IMR-90 (cell line): Measurements from ENCODE around the gene BMP8A. TPM values are rescaled to one million over a fixed set of nuclear protein-coding genes. Genes with fewer than 3 reads are reported as not detected.

Source experiments
- ATAC-seq: fragments of 200-7000 bp; cut with Tn5 transposase; 2 replicates; pipeline ENCODE4 v1.9.1; 2020; ENCODE audit warnings: low read depth, mild to moderate bottlenecking, moderate library complexity
- BruUV-seq: library from RNA; stranded (reverse); fragments of 400-500 nt; replicated peaks from 2 replicates; lab custom pipeline; 2021; lab: Mats Ljungman, UMichigan
- CTCF ChIA-PET: fragments of 300-600 bp; formaldehyde crosslinking; extraction: SDS; loops from one replicate; lab custom pipeline; 2021; ENCODE audit warnings: antibody characterized with exemption; lab: Yijun Ruan, JAX
- POLR2A ChIA-PET: fragments of 300-600 bp; sonication (Branson Sonifier 250); formaldehyde crosslinking; loops from one replicate; lab custom pipeline; 2022; ENCODE audit warnings: antibody characterized with exemption; ENCODE audit not compliant: unreplicated experiment; lab: Charles Lee
- DNase-seq: peaks from one replicate; pipeline ENCODE4 v3.0.0; 2013
- H2AFZ ChIP-seq: replicated peaks from 2 replicates; pipeline ENCODE3; 2013; ENCODE audit warnings: low read length, mild to moderate bottlenecking; ENCODE audit not compliant: poor library complexity
- H2AK5ac ChIP-seq: 2 replicates; pipeline ENCODE4 v1.6.1; 2013; ENCODE audit warnings: low read depth, low read length, inconsistent platforms
- H2AK9ac ChIP-seq: replicated peaks from 2 replicates; pipeline ENCODE3; 2013; ENCODE audit warnings: mild to moderate bottlenecking, low read depth, low read length, moderate library complexity; ENCODE audit not compliant: poor library complexity
- H2BK120ac ChIP-seq: 2 replicates; pipeline ENCODE4 v1.6.1; 2013; ENCODE audit warnings: low read depth, low read length, inconsistent platforms
- H2BK15ac ChIP-seq: 3 replicates; pipeline ENCODE4 v1.6.1; 2013; ENCODE audit warnings: low read depth, low read length, inconsistent platforms
- H2BK20ac ChIP-seq: 2 replicates; pipeline ENCODE4 v1.6.1; 2013; ENCODE audit warnings: low read depth, mild to moderate bottlenecking, inconsistent platforms, low read length, moderate library complexity
- H2BK5ac ChIP-seq: 2 replicates; pipeline ENCODE4 v1.6.1; 2013; ENCODE audit warnings: mild to moderate bottlenecking, low read depth, low read length, inconsistent platforms; ENCODE audit not compliant: poor library complexity, severe bottlenecking
- H3K14ac ChIP-seq: replicated peaks from 2 replicates; pipeline ENCODE4 v1.6.1; 2013; ENCODE audit warnings: low read depth, low read length, inconsistent platforms
- H3K18ac ChIP-seq: 2 replicates; pipeline ENCODE4 v1.6.1; 2013; ENCODE audit warnings: low read depth, low read length, control low read depth
- H3K23ac ChIP-seq: 2 replicates; pipeline ENCODE4 v1.6.1; 2013; ENCODE audit warnings: low read depth, low read length, inconsistent platforms
- H3K27ac ChIP-seq: 2 replicates; pipeline ENCODE4 v1.5.1; 2013; ENCODE audit warnings: mild to moderate bottlenecking, control low read depth, low read length; ENCODE audit not compliant: insufficient read depth
- H3K27me3 ChIP-seq: 2 replicates; pipeline ENCODE4 v1.6.1; 2013; ENCODE audit warnings: low read length; ENCODE audit not compliant: control insufficient read depth, insufficient read depth
- H3K36me3 ChIP-seq: 2 replicates; pipeline ENCODE4 v1.6.1; 2013; ENCODE audit warnings: low read length, mixed read lengths; ENCODE audit not compliant: control insufficient read depth, insufficient read depth
- H3K4ac ChIP-seq: 2 replicates; pipeline ENCODE4 v1.6.1; 2013; ENCODE audit warnings: low read depth, low read length, inconsistent platforms
- H3K4me1 ChIP-seq: 2 replicates; pipeline ENCODE4 v1.6.1; 2013; ENCODE audit warnings: low read length, mixed read lengths; ENCODE audit not compliant: control insufficient read depth, insufficient read depth
- H3K4me2 ChIP-seq: 2 replicates; pipeline ENCODE4 v1.6.1; 2013; ENCODE audit warnings: low read depth, mild to moderate bottlenecking, control low read depth, low read length, moderate library complexity
- H3K4me3 ChIP-seq: 2 replicates; pipeline ENCODE4 v1.5.1; 2013; ENCODE audit warnings: low read depth, mild to moderate bottlenecking, control low read depth, low read length, moderate library complexity; ENCODE audit not compliant: insufficient read depth
- H3K56ac ChIP-seq: 2 replicates; pipeline ENCODE4 v1.6.1; 2013; ENCODE audit warnings: low read length, inconsistent platforms; ENCODE audit not compliant: insufficient read depth; ENCODE audit errors: extremely low read depth
- H3K79me1 ChIP-seq, 2 experiments: 2 replicates each; pipeline ENCODE4 v1.6.1; 2013; ENCODE audit warnings: low read length in 2 of 2, inconsistent platforms in 1 of 2, low read depth in 1 of 2
- H3K9ac ChIP-seq: 2 replicates; pipeline ENCODE4 v1.6.1; 2013; ENCODE audit warnings: low read depth, low read length, control low read depth
- H3K9me1 ChIP-seq: 2 replicates; pipeline ENCODE4 v1.6.1; 2013; ENCODE audit warnings: low read length, inconsistent platforms; ENCODE audit not compliant: insufficient read depth
- H3K9me3 ChIP-seq: 2 replicates; pipeline ENCODE4 v1.6.1; 2013; ENCODE audit warnings: low read length; ENCODE audit not compliant: control insufficient read depth, insufficient read depth
- H4K20me1 ChIP-seq: 2 replicates; pipeline ENCODE4 v1.6.1; 2013; ENCODE audit warnings: low read length, inconsistent platforms; ENCODE audit not compliant: insufficient read depth
- H4K5ac ChIP-seq: 2 replicates; pipeline ENCODE4 v1.6.1; 2013; ENCODE audit warnings: mild to moderate bottlenecking, low read depth, low read length, control low read depth
- H4K8ac ChIP-seq, 2 experiments: 2 replicates each; pipeline ENCODE4 v1.6.1; 2013; ENCODE audit warnings: low read depth in 2 of 2, low read length in 2 of 2, control low read depth in 1 of 2, inconsistent platforms in 1 of 2
- H4K91ac ChIP-seq: 2 replicates; pipeline ENCODE4 v1.6.1; 2013; ENCODE audit warnings: low read depth, low read length, inconsistent platforms; ENCODE audit not compliant: insufficient read depth
- BHLHE40 ChIP-seq: fragments of 150-350 bp; IDR thresholded peaks from 2 replicates; pipeline ENCODE4 v1.6.1; 2016; ENCODE audit warnings: mild to moderate bottlenecking, low read depth, low read length
- CEBPB ChIP-seq: IDR thresholded peaks from 2 replicates; pipeline ENCODE4 v1.6.1; 2012; ENCODE audit warnings: low read depth, low read length, improper control_type of control experiment
- CHD1 ChIP-seq: IDR thresholded peaks from 2 replicates; pipeline ENCODE4 v1.6.1; 2012; ENCODE audit warnings: low read depth, low read length, improper control_type of control experiment
- FOS ChIP-seq: fragments of 150-350 bp; IDR thresholded peaks from 2 replicates; pipeline ENCODE4 v1.6.1; 2016; ENCODE audit warnings: low read depth, low read length
- MAFK ChIP-seq: IDR thresholded peaks from 2 replicates; pipeline ENCODE4 v1.6.1; 2012; ENCODE audit warnings: low read depth, low read length, improper control_type of control experiment
- MAZ ChIP-seq: IDR thresholded peaks from 2 replicates; pipeline ENCODE4 v1.6.1; 2012; ENCODE audit warnings: low read depth, mild to moderate bottlenecking, low read length, improper control_type of control experiment, moderate library complexity, borderline replicate concordance
- NFE2L2 ChIP-seq: fragments of 150-350 bp; IDR thresholded peaks from 2 replicates; pipeline ENCODE4 v1.6.1; 2016; ENCODE audit warnings: low read depth, mild to moderate bottlenecking, low read length
- POLR2A ChIP-seq: IDR thresholded peaks from 2 replicates; pipeline ENCODE4 v1.6.1; 2012; ENCODE audit warnings: mild to moderate bottlenecking, low read depth, low read length
- RAD21 ChIP-seq: IDR thresholded peaks from 2 replicates; pipeline ENCODE4 v1.6.1; 2012; ENCODE audit warnings: low read length, improper control_type of control experiment
- RCOR1 ChIP-seq: IDR thresholded peaks from 2 replicates; pipeline ENCODE4 v1.6.1; 2012; ENCODE audit warnings: mild to moderate bottlenecking, low read length, improper control_type of control experiment; ENCODE audit not compliant: insufficient replicate concordance
- RFX5 ChIP-seq: IDR thresholded peaks from 2 replicates; pipeline ENCODE4 v1.8.0; 2012; ENCODE audit warnings: low read depth, mild to moderate bottlenecking, low read length, moderate library complexity
- SMC3 ChIP-seq: fragments of 150-350 bp; IDR thresholded peaks from 2 replicates; pipeline ENCODE4 v1.6.1; 2016; ENCODE audit warnings: low read depth, mild to moderate bottlenecking, antibody characterized with exemption, low read length, moderate library complexity
- WGBS, 2 experiments: methylation state at CpG; one replicate each; pipeline versions ENCODE4 v1.1.5 to v1.1.7; 2013; ENCODE audit warnings: missing lambda C conversion rate in 2 of 2; ENCODE audit not compliant: insufficient read length in 1 of 2; ENCODE audit errors: extremely low coverage in 2 of 2; 5-methylcytosine and 5-hydroxymethylcytosine counted together
- dilution Hi-C: fragments of 300-500 bp; cut with HindIII; formaldehyde crosslinking; loops from one replicate; pipeline ENCODE4 v1.14.3; 2018; ENCODE audit warnings: low sequenced_read_pairs; ENCODE audit not compliant: unreplicated experiment
- in situ Hi-C: fragments of 300-500 bp; cut with MboI; formaldehyde crosslinking; loops from 3 replicates; pipeline ENCODE4 v1.14.3; 2019; ENCODE audit warnings: low sequenced_read_pairs, inconsistent platforms, mixed read lengths
- intact Hi-C: fragments of 100-400 bp; cut with micrococcal nuclease; formaldehyde crosslinking; loops from 2 replicates; pipeline ENCODE4 v1.10.0; 2022
- polyA plus RNA-seq, 3 experiments: library from polyadenylated mRNA; depleted of rRNA; stranded (reverse); fragments of >200 nt; gene quantifications; 2 replicates each; pipeline ENCODE4 v1.2.3, GENCODE V29; 2012; ENCODE audit warnings: low replicate concordance in 1 of 3
- total RNA-seq: library from RNA; depleted of rRNA; stranded (reverse); fragments of >200 nt; gene quantifications from 2 replicates; pipeline ENCODE4 v1.2.3, GENCODE V29; 2012
- TF ChIP-seq, protein P1 (sequence below): fragments of 150-350 bp; IDR thresholded peaks from 2 replicates; pipeline ENCODE4 v1.6.1; 2017; ENCODE audit warnings: mild to moderate bottlenecking, antibody characterized with exemption, low read length, low read depth
- TF ChIP-seq, protein P2 (sequence below): conservative IDR thresholded peaks from 2 replicates; pipeline ENCODE4 v1.5.1; 2012; ENCODE audit warnings: mild to moderate bottlenecking, low read depth, low read length, improper control_type of control experiment
- TF ChIP-seq, protein P3 (sequence below): fragments of 150-350 bp; IDR thresholded peaks from 2 replicates; pipeline ENCODE4 v1.6.1; 2016; ENCODE audit warnings: low read depth, mild to moderate bottlenecking, low read length, moderate library complexity, borderline replicate concordance

The BMP8A gene
- total and polyA plus RNA-seq, 2 of the 4 experiments (the other 2 are of a cell fraction): not detected

GRCh38 chr1:39494671-39495410 is 3.4 kb downstream of the BMP8A start:
- Histone ChIP-seq H2AK9ac (no peak overlapping the region), H3K9me3 (no peaks in the 10 kb centered on the region), H3K36me3 (no peaks in the 10 kb centered on the region), H3K18ac (no peak overlapping the region), H3K4me1 (peaks cover 3% of the 10 kb centered on the region; the same call in 1 of the 2 replicates), H3K9me1 (no peaks in the 10 kb centered on the region), H2AK5ac (no peak overlapping the region; the same call in 1 of the 2 replicates), H2BK120ac (no peak overlapping the region), H2BK5ac (no peak overlapping the region), H4K5ac (no peak overlapping the region), H3K4me3 (no peak overlapping the region), H3K14ac (no peak overlapping the region), H2AFZ (no peak overlapping the region), H3K79me1 (no peaks in the 10 kb centered on the region), H3K4me2 (no peak overlapping the region), H3K9ac (no peak overlapping the region), H3K4ac (no peak overlapping the region), H2BK15ac (no peak overlapping the region), H3K27me3 (peaks cover 28% of the 10 kb centered on the region), H3K23ac (no peak overlapping the region), H2BK20ac (no peak overlapping the region), H4K8ac (no peak overlapping the region), H3K27ac (no peak overlapping the region), H4K20me1 (0 out of 2 replicates have a peak, but pooled peaks cover 7% of the 10 kb centered on the region), H4K91ac (no peak overlapping the region), H3K56ac (no peak overlapping the region)
- BruUV-seq: no TSS peak
- in situ Hi-C loops: loop anchor here (5.0 kb wide), 1 partner anchor 292 kb away; the partner anchor contains the start of gene BMP8B
- CTCF ChIA-PET: no interaction called here
- DNase-seq (no peak), ATAC-seq (no peak)
- WGBS, 2 experiments: 100% methylated on average over 1 of the region's 14 CpGs; no CpG with 5 or more reads in 1 of the 2 experiments
- intact Hi-C loops: no loop called here
- dilution Hi-C loops: no loop called here
- POLR2A ChIA-PET: no interaction called here
- TF ChIP-seq MAFK: no peak
- TF ChIP-seq, protein P1, sequence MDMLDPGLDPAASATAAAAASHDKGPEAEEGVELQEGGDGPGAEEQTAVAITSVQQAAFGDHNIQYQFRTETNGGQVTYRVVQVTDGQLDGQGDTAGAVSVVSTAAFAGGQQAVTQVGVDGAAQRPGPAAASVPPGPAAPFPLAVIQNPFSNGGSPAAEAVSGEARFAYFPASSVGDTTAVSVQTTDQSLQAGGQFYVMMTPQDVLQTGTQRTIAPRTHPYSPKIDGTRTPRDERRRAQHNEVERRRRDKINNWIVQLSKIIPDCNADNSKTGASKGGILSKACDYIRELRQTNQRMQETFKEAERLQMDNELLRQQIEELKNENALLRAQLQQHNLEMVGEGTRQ: no peak
- TF ChIP-seq, protein P2, sequence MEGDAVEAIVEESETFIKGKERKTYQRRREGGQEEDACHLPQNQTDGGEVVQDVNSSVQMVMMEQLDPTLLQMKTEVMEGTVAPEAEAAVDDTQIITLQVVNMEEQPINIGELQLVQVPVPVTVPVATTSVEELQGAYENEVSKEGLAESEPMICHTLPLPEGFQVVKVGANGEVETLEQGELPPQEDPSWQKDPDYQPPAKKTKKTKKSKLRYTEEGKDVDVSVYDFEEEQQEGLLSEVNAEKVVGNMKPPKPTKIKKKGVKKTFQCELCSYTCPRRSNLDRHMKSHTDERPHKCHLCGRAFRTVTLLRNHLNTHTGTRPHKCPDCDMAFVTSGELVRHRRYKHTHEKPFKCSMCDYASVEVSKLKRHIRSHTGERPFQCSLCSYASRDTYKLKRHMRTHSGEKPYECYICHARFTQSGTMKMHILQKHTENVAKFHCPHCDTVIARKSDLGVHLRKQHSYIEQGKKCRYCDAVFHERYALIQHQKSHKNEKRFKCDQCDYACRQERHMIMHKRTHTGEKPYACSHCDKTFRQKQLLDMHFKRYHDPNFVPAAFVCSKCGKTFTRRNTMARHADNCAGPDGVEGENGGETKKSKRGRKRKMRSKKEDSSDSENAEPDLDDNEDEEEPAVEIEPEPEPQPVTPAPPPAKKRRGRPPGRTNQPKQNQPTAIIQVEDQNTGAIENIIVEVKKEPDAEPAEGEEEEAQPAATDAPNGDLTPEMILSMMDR: no peak
- TF ChIP-seq, protein P3, sequence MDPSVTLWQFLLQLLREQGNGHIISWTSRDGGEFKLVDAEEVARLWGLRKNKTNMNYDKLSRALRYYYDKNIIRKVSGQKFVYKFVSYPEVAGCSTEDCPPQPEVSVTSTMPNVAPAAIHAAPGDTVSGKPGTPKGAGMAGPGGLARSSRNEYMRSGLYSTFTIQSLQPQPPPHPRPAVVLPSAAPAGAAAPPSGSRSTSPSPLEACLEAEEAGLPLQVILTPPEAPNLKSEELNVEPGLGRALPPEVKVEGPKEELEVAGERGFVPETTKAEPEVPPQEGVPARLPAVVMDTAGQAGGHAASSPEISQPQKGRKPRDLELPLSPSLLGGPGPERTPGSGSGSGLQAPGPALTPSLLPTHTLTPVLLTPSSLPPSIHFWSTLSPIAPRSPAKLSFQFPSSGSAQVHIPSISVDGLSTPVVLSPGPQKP: no peak
- TF ChIP-seq RFX5: no peak
- TF ChIP-seq CEBPB: no peak
- no peak for TF ChIP-seq FOS
- no peak for TF ChIP-seq MAZ
- TF ChIP-seq BHLHE40: no peak
- TF ChIP-seq RCOR1: no peak
- TF ChIP-seq SMC3: no peak
- no peak for TF ChIP-seq CHD1
- no peak for TF ChIP-seq NFE2L2
- TF ChIP-seq RAD21: no peak
- TF ChIP-seq POLR2A: no peak
